ENCODE measurements around the gene XAGE1B.
"Not testable (repeated sequence)": the region's sequence is repeated elsewhere in the genome, so short reads cannot be mapped to it uniquely, and the experiment has no call there.

The XAGE1B gene

GRCh38 chrX:52516987-52517325, at the start of gene XAGE1B:
XAGE1B (minus strand) TSS chrX:52517063; CDS start chrX:52515527, 1,536 bp downstream.
- not testable (repeated sequence) for DNase-seq

GRCh38 chrX:52563105-52563504, 46.2 kb upstream of the XAGE1B start:
- DNase-seq, result no peak

GRCh38 chrX:52558140-52558539, 41.3 kb upstream of the XAGE1B start:
- no peak for DNase-seq

GRCh38 chrX:52556741-52557140, 39.9 kb upstream of the XAGE1B start:
- no peak for DNase-seq

- DNase-seq, result no peak
These were observed 37.3 kb upstream of the XAGE1B start for GRCh38 chrX:52553995-52554642.

- not testable (repeated sequence) for DNase-seq
These were observed 31.9 kb upstream of the XAGE1B start for GRCh38 chrX:52548769-52549168.

GRCh38 chrX:52544147-52544840, 27.4 kb upstream of the XAGE1B start:
- no peak for DNase-seq

- no peak for DNase-seq
These were observed 25.4 kb upstream of the XAGE1B start for GRCh38 chrX:52542311-52542710.

- not testable (repeated sequence) for DNase-seq
These were observed 24.2 kb upstream of the XAGE1B start for GRCh38 chrX:52541051-52541450.

GRCh38 chrX:52516110-52516986, 515 bp downstream of the XAGE1B start:
- not testable (repeated sequence) for DNase-seq

GRCh38 chrX:52511126-52511525, 5.7 kb downstream of the XAGE1B start:
- not testable (repeated sequence) for DNase-seq

GRCh38 chrX:52509916-52510315, 6.9 kb downstream of the XAGE1B start:
- DNase-seq, result no peak

- DNase-seq, result no peak
These were observed 9.5 kb downstream of the XAGE1B start for GRCh38 chrX:52507331-52507730.

- DNase-seq, result no peak
These were observed 12.3 kb downstream of the XAGE1B start for GRCh38 chrX:52504551-52504950.

- not testable (repeated sequence) for DNase-seq
These were observed 15.5 kb downstream of the XAGE1B start for GRCh38 chrX:52501362-52501761.

- DNase-seq, result not testable (repeated sequence)
These were observed 20.5 kb downstream of the XAGE1B start for GRCh38 chrX:52496419-52496772.

- DNase-seq, result not testable (repeated sequence)
These were observed 21.1 kb downstream of the XAGE1B start, which contains the start of gene XAGE1A for GRCh38 chrX:52495545-52496418. XAGE1A (plus strand) TSS chrX:52495808; CDS start chrX:52497362, 1,554 bp downstream.

- DNase-seq, result not testable (repeated sequence)
These were observed 45.6 kb downstream of the XAGE1B start for GRCh38 chrX:52471301-52471700.
